GM18868 (cell line): ENCODE results near the gene STOX2.

Experiments used
- ATAC-seq: cut with Tn5 transposase; IDR thresholded peaks from one replicate; pipeline ENCODE4 v1.9.1; 2021; ENCODE audit warnings: mild to moderate bottlenecking, moderate library complexity; ENCODE audit not compliant: unreplicated experiment

STOX2 gene

GRCh38 chr4:183888564-183888963, 16.5 kb upstream of the STOX2 start:
- ATAC-seq: no peak

GRCh38 chr4:183889190-183889589, 15.9 kb upstream of the STOX2 start:
- no peak for ATAC-seq

- no peak for ATAC-seq
Measured at GRCh38 chr4:183897193-183897592, 7.9 kb upstream of the STOX2 start.

DNA sequence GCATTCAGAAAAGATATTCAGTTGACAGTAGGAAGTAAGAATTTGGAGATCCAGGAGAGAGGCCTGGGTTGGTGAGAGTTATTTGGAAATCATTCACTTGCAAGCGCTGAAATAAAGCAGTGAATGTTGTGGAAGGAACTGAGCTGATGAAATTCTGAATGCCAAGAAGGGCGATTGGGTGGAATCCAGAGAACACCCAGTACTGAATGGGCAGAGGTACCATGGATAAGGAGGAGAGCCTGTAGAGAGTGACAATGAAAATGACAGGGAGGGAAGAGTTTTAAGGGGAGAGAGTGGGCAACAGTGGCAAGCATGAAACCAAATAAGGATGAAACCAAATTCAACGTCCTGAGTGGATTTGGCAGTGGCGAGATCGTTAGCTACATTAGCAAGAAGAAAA, 6.7 kb upstream of the STOX2 start:
- ATAC-seq: no peak

- no peak for ATAC-seq
Measured at GRCh38 chr4:183903021-183903760, 1.9 kb upstream of the STOX2 start.

- no peak for ATAC-seq
Measured at GRCh38 chr4:183905593-183906488, 734 bp downstream of the STOX2 start.

DNA sequence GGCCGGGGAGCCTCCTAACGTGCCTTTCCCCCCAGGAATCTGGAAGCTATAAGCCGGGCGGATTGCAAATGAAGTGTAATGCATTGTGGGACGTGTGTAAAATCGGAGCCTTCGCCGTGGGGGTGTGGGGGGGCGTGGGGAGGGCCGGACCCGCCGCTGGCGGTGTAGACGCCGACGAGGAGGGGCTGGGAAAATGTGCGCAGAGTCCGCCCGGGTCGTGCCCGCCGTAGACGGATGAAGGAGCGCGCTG, 1.3 kb downstream of the STOX2 start:
- no peak for ATAC-seq

DNA sequence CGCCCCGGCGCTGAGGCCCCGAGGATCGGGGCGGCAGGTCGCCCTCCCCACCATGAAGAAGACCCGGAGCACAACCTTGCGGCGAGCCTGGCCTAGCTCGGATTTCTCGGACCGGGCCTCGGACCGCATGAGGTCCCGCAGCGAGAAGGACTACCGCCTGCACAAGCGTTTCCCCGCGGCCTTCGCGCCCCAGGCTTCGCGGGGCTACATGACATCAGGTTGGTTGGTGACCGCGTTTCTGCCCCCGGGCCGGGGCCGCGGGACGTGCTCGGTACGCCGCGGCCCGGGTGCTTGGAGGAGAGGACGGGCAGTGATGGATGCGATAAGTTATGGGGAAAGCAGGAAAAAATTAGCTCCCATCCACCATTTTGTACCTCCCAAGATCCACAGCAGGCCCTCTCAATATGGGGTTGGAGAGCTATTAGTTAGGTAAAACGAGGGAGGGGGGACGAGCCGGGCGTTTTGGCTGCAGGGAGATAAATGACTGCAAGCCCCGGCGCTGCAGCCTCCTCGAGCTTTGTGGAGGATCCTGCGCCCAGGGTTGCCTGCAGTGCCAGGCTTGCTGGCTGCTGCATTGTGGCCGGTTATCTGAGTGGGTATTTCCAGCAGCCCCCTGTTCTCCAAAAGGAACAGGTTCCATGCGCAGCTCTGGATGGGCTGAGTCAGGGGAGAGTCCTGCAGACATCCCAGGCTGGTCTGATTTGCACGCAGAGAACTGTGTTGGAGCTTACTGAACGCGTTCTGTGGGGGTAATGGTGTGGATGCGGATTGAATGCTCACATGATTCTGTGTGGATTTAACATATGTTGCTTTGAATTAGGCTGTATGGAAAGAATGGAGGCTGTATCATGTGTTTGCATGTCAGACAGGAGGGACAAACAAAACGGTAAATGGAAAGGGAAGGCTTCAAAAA, 1.9 kb downstream of the STOX2 start:
- no peak for ATAC-seq

DNA sequence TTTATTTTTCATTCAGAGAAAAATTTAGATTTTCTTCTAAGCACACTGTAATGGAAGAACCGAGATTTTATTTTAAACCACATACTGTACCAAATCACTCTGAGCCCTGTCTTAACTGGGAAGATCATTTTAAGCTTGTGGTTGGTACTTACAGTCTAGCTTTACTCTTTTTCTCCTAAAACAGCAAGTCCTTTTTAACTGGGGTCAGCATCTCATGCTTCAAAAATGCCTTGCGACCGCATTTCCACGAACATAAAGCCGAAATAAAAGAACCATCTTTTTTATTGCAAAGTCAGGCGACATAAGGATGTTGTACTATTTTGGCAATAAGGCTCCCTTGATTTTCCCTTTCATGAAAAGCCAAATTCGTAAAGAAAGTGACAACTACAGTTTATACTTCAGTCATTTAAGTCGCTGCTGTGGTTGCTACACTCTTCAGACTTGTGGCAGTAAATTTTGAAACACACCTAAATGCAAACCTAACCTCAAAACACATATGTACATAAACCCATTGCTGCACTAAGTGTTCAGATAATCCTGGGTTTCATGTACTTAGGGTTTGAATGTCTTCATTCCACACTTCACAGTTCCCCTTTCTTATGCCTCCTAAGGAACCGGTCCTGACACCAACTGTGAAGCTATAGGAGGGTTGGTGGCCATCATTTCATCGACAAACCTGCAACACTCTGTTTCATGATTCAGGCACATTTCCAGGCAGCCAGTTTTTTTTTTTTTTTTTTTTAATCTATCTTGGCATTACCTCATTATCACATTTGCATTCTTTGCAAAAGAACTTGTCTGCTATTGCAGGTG, 3.0 kb downstream of the STOX2 start:
- ATAC-seq: no peak

- ATAC-seq: no peak
Measured at GRCh38 chr4:183909187-183909586, 4.1 kb downstream of the STOX2 start.

DNA sequence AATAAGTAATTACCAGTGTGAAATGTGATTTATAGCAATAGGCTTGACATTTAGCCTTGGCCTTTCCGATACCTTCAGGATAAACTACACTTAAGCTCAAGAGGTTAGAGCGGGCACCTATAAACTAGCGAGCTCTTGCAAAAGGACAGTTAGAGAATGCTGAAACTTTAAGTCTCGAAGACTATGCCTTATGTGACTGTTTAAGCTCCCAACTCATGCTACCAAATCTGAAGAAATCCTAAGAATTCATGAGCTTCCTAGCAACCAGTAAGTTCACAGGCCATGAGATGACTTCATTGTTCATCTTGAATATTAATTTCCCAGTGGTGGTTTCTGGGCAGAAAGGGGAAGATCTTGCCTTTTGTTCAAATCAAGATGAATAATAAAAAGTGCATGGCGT, 4.7 kb downstream of the STOX2 start:
- ATAC-seq: no peak

- ATAC-seq: no peak
Measured at GRCh38 chr4:183912585-183912984, 7.5 kb downstream of the STOX2 start.

DNA sequence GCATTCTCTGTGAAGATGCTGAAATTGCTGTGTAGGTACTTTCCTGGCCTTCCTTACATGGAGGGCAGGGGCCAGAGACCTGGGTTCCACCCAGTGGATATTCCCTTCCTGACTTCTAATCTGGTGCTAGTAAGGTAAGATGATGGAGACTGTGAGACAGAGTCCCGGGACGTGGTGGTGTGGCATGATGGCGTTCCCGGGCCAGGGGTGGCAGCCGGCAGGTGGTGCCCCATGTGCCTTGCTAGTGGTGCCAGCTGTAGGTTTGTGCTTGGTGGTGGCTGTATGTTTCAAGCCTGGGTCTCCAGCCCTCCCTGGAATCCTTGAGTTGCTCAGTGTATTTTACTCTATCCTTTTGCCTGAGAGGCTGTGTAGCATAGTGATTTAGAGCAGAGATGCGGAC, 10.9 kb downstream of the STOX2 start:
- no peak for ATAC-seq

GRCh38 chr4:183918696-183919095, 13.6 kb downstream of the STOX2 start:
- no peak for ATAC-seq

DNA sequence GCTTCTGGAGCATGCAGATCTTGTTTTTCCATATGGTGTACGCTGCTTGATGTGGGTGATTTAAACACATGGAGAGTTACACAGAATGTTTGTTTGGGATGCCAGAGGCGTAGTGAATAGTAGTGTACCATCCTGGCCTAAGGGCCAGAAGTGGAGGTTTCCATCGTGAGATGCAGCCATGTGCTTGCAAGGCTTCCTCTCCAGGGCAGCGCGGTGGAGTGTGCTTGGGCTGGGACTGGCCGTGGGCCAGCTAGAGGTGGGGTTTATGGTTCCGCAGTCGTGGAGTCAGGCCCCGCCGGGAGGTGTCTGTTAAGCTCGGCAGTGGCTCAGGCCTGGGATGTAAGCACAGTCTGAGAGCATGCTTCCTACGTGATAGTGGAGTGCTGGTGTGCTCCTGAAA, 14.0 kb downstream of the STOX2 start:
- no peak for ATAC-seq

DNA sequence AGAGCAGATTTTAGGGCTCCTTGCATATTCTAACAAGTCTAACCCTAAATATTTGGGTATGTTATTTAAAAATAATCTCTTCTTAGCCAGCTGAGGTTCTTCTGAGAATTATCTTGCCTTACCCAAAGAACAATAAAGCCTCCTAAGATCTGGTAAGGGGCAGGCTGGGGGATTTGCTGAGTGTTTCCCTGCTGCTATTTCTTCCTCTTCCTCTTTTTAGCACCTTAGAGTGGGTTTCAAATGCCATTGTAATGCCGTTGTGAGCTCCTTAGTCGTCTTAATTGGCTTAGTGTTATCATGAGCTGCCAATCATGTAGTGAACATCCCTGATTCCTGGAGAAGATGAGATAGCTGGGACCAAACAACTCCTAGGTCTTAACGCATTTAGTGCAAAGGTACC, 15.4 kb downstream of the STOX2 start:
- ATAC-seq: no peak

DNA sequence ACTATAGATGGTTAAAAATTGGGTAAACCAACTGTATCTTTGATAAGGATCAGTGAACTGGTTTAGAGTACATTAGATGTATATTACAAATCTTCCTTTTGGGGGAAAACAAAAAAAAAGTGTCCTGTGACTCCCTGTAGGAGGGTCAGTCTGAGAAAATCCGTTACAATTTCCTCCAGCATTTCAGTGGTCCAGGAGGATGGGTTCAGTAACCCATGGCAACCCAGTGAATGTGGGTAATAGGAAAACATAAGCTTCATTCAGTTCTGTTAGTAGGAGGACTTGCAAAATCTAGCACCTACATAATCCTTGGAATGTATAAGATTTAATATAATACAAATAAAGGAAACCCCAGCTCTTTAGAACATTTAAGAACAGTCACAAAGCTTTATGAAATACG, 16.2 kb downstream of the STOX2 start:
- ATAC-seq: no peak

- no peak for ATAC-seq
Measured at GRCh38 chr4:183924362-183925044, 19.4 kb downstream of the STOX2 start.

DNA sequence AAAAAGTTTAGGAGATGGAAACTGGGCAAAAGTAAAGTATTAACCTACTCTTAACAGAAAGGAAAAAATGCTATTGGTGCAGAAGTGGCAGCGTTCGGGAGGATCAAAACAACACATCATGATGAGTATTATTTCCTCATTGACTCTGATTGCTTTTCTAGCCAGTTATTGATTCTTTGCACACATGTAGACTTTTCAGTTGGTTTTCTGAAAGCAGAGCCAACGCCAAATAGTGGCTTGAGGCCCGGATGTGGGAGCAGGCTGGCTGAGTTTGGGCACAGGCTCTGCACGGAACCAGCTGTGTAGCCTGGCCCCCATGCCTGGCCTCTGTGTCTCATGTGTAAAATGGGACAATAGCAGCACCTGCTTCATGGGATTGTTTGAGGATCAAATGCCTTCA, 21.8 kb downstream of the STOX2 start:
- no peak for ATAC-seq

DNA sequence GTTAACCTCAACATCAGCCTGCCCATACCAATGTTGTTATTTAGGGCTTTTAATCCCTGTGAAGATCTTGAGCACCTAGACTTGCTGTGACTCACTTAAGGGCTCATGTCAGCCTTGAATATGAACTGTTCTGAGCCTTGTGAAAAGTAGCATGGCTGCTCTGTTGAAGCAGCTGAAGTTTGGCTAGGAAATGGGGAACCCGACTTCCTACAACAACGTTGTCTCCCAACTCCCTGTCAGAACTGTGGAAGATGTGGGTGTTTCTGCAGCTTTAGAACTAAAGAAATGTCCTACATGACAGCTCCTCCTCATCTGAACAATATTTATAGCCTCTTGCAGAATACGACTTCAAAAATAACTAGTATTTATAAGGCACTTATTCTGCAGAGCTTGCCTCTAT, 27.5 kb downstream of the STOX2 start:
- no peak for ATAC-seq
